ENCODE data around the gene TMEM203.

DNA sequence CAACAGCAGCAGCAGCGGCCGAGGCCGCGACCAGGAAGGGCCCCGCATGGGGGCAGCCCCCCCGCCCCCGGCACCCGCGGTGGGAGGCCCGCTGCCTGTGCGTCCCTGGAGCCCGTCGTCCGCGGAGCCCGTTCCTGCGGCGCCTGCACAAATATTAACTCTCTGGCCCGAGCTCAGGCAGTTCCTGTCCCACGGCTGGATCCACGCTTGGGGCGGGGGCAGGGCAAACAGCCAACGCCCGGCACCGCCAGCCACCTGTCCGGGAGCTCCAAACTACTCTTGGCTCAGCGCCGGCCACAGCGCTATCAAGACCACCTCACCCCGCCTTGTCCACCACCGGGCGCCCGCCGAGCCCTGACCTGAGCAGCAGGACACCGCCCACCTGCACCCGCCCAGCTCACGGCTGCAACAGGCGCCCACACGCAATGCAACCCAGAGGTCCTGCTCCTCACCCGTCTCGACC, 35.5 kb downstream of the TMEM203 start, which contains the start of gene LRRC26:
- TF ChIP-seq, protein P1, sequence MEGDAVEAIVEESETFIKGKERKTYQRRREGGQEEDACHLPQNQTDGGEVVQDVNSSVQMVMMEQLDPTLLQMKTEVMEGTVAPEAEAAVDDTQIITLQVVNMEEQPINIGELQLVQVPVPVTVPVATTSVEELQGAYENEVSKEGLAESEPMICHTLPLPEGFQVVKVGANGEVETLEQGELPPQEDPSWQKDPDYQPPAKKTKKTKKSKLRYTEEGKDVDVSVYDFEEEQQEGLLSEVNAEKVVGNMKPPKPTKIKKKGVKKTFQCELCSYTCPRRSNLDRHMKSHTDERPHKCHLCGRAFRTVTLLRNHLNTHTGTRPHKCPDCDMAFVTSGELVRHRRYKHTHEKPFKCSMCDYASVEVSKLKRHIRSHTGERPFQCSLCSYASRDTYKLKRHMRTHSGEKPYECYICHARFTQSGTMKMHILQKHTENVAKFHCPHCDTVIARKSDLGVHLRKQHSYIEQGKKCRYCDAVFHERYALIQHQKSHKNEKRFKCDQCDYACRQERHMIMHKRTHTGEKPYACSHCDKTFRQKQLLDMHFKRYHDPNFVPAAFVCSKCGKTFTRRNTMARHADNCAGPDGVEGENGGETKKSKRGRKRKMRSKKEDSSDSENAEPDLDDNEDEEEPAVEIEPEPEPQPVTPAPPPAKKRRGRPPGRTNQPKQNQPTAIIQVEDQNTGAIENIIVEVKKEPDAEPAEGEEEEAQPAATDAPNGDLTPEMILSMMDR (IDR thresholded peaks at IDR 0.05 in 4 of 5, conservative IDR thresholded peaks at IDR 0.05 in 1 of 5): no peak
- TF ChIP-seq POLR2A (IDR thresholded peaks at IDR 0.05): no peak

All from gastrocnemius medialis (tissue), 4 donors.